NOMO-1 treated with dmso at 0.1 percent for 144 hours (cell line): Measurements from ENCODE around the gene TNK2.

Experiments
- DNase-seq: peaks from one replicate; lab custom pipeline; 2025; ENCODE audit not compliant: unreplicated experiment; lab: John Stamatoyannopoulos, UW

The TNK2 gene

DNA sequence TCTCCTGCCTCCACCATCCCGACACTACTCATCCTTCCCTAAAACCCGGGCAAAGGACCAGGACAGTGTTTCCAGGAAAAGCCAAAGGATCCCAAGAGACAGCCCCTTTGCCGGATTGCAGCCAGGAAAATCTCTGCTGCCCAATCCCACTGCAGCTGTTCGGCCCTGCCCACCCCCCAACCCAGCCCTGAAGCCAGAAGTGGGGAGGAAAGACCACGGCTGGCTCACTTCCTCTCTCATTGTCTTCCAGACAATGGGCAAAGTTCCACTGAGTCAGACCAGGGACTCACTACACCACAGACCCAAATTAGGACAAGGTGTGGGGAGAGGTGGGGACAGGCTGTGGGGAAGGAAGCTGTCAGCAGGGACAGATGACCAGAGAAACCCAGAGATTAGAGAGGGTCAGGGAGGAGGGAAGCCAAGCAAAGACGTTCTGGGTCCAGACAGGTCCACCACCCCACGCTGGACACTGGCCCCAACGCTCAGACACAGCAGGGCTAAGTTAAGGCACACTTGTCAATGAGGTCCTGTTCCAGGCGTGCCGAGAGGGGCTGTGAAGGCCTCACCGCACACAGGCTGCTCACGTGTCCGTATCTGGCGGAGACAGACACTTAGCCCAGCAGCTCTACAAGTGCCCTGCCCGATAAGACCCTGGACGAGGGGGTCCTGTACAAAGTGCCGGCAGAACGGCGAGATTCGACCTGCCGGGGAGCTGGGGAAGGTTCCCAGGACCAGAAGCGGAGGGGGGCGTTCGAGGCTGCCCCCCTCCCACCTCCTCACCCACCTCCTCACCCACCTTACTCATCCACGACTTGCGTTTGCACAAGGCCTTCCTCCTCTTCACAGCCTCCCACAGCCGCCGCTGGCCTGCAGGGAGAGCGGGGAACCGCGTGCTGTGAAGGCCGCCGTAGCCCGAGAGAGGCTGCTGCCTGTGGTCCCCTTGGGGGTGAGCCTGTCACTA lies 21.9 kb downstream of the TNK2 start:
- no peak for DNase-seq

DNA sequence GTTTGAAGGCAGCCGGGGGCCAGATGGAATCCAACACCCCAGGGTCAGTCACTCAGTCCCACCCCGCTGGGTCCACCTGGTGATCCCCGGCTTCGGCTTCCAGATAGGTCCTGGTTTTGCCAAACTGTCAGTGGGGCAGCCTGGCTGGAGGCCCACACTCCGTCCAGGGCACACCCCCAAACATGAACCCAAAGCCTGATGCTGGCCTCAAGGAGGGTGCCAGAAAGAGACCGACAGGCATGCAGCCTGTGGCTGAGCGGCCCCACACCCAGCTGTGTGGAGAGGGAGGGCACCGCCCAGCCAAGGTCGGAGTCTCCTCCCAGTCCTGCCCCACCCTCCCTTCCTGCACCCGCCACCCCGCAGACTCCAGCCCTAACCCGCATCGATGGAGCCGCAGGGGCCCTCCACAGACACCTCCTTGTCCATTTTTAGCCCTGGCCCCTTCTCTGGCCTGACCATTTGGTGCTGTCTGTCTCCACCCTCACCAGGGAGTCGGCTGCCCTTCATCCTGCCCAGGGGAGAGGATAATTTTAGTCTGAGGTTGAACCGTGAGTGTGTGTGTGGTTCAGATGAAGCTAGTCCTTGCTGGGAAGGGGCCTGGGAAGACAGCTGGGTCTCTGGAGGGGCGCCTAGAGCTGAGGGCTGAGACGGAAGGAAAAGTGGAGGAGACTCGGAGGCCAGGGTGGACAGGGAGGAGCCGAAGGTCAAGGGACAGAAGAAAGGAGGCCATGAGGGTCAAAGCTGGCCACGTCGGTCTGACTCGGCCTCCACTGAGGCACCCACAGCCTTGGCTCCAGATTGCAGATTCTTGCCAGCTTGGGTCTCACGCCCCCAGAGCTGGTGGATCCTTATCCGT lies 23.1 kb downstream of the TNK2 start:
- DNase-seq = no peak

DNA sequence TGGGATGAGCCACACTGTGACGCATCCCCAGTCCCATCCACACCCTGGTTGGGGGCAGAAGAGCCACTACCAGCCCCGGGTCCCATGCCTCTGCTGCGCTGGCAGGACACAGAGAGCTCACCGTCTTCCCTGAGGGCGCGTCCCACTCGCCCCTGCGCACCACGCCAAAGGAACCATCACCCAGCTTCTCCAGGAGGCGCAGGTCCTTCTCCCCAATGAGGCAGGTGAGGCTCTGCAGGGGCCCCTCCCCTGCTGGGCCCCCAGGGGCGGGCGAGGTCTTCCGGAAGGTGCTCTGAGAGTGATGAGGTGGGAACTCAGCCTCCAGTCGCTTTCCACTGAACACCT lies 23.7 kb downstream of the TNK2 start:
- DNase-seq = no peak

DNA sequence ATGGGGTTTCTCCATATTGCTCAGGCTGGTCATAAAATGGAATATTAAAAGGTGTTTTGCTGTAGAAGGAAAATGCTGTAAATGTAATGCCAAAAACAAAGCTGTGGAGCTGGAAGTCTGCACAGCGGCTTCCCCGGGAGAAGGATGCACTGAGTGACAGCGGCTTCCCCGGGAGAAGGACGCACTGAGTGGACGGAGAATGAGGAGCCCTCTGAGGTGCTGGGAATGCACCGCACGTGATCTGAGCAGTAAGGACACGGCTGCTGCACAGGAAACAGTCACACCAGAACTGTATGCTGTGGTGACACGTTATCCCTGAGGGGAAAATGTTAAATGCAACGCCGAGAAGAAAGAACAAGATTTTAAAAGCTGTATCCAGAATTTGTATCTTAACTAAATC lies 24.6 kb downstream of the TNK2 start:
- DNase-seq = no peak

DNA sequence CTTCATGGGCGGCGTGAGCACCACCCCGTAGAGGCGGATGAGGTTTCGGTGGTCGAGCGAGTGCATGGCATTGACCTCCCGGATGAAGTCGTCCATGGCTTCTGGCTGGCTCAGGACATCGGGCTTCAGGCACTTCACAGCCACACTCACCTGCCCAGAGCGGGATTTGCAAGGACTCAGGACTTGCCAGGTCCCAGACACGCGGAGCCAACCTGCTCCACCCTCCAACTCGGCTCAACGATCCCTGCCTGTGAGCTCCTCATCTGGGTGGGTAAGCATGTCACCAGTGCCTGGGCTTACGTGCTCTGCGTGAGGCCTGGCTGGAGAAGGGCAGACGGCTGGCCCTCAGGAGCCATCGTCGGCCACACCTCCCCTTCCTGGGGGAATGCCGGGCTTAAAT lies 25.2 kb downstream of the TNK2 start:
- no peak for DNase-seq

DNA sequence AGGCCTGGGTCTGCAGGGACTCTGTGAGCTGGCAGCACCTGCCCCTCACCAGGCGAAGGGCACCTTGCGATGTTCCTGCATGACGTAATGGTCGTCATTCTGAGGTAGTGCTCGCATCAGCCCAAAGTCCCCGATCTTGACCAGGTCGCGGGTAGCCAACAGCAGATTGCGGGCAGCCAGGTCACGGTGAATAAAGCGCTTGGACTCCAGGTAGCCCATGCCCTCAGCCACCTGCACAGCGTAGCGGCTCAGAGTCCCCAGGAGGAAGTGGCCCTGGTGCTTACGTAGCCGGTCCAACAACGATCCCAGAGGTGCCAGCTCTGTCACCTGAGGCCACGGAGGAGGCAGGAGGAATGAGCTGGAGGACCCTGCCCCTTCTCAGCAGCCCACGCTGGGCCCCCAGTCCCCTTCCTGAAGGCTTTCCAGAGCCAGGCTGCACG lies 26.3 kb downstream of the TNK2 start:
- DNase-seq = no peak

DNA sequence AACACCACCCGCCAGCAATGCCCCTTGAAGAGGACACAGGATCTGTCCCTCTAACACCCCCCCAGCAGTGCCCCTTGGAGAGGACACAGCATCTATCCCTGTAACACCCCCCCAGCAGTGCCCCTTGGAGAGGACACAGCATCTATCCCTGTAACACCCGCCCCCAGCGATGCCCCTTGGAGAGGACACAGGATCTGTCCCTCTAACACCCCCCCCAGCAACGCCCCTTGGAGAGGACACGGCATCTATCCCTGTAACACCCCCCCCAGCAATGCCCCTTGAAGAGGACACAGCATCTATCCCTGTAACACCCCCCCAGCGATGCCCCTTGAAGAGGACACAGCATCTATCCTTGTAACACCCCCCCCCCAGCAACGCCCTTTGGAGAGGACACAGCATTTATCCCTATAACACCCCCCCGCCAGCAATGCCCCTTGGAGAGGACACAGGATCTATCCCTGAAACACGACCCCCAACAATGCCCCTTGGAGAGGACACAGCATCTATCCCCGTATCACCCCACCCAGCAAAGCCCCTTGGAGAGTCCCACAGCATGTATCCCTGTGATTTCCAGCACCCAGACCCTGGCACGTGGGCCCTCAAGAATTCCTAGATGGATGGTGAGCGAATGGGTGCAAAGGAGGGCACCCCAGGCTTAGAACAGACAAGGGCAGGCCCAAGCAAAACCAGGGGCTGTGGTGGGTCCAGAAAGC lies 26.9 kb downstream of the TNK2 start:
- DNase-seq = no peak

DNA sequence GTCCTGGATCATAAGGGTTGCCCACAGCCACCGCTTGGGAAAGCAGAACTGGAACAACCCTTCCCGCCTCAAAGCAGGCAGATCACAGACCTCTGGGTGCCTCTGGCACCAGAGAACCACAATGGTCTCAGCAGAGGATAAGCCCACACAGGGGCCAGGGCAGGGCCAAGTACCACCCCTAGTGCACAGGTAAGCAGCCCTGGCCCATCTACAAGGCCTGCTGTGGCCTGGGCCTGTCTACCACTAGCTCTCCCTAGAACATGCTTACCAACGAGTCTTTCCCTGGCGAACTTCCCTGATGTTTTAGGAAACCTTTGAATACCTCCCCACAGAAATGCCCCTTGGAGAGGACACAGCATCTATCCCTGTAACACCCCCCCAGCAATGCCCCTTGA lies 28.3 kb downstream of the TNK2 start:
- DNase-seq = no peak

DNA sequence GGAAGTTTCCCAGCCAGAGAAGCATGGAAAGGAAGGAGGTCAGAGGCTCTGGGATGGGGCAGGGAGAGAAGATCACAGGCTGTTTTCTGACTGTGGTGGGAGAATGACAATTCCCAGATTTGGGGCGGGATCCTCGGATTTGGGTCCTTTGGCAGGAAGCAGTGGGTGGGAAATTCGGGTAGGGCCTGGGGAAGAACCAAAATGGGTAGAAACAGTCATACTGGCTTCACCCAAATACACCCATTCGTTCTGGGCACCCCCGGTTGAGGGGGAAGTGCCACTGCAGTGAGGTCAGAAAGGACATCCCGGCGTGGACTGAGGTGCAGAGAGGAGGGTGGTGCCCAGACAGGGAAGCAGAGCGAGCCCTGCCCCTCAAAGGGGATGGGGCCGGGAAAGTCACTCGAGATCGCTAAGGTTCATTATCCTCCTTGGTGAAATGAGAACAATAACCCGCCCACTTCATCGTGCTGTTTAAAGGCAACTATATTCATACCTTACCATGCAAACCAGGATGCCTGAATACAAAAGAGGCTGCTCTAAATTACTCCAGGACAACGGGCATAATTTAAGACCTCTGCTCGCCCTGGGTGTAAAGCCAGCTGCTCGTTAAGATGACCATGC lies 28.8 kb downstream of the TNK2 start:
- DNase-seq = no peak

- DNase-seq = no peak
Measured at GRCh38 chr3:195878424-195879274, 29.7 kb downstream of the TNK2 start.

- no peak for DNase-seq
Measured at GRCh38 chr3:195877767-195878423, 30.5 kb downstream of the TNK2 start.

- DNase-seq = no peak
Measured at GRCh38 chr3:195877136-195877715, 31.1 kb downstream of the TNK2 start.

GRCh38 chr3:195876297-195877064 lies 31.9 kb downstream of the TNK2 start:
- no peak for DNase-seq

- no peak for DNase-seq
Measured at GRCh38 chr3:195875482-195876236, 32.7 kb downstream of the TNK2 start.

GRCh38 chr3:195873971-195874370 lies 34.4 kb downstream of the TNK2 start:
- DNase-seq = no peak

DNA sequence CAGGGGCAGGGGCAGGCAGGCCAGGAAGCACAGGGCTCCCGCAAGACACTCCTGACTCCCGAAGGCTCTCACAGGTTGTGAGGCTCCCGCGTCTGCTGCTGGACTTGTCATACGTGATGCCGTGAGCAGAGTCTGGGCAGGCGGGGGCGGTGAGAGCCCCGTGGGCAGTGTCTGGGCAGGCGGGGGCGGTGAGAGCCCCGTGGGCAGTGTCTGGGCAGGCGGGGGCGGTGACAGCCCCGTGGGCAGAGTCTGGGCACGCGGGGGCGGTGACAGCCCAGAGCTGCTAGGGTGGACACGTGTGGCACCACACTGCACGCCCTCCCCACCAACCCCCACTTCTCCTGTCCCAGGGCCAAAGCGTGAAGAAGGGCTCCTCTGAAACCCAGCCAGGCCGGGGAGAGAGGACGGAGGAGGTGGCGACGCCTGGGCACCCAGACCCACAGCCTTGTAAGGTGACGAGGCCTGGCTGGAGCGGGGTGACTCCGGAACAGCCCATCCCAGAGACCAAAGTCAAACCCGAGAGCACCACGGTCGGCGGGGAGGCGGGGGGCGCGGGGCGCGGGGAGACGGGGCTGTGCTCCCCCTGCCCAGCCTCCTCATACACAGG lies 35.0 kb downstream of the TNK2 start:
- no peak for DNase-seq

GRCh38 chr3:195872800-195873199 lies 35.6 kb downstream of the TNK2 start:
- DNase-seq = no peak
